Subcutaneous adipose tissue (tissue), 4 donors: ENCODE data around the gene CABYR. TPM values are rescaled to one million over a fixed set of nuclear protein-coding genes. Genes with fewer than 3 reads are reported as not detected.

Experiments used
- total RNA-seq, 4 donors: library from RNA; depleted of rRNA; stranded (reverse); fragments of >200 nt; gene quantifications; one replicate each; pipeline ENCODE4 v1.1.0, GENCODE V29; 2016
- TF ChIP-seq, protein P1 (sequence below): fragments of 450-650 bp; IDR thresholded peaks from one replicate; pipeline ENCODE4 v1.5.1; 2016; ENCODE audit warnings: low read depth, mild to moderate bottlenecking, control low read depth, antibody characterized with exemption, moderate library complexity

The CABYR gene
- total RNA-seq, 4 donors from 2014 or later = 0.22 to 2.2 (median 0.33) TPM; not detected in 1

DNA sequence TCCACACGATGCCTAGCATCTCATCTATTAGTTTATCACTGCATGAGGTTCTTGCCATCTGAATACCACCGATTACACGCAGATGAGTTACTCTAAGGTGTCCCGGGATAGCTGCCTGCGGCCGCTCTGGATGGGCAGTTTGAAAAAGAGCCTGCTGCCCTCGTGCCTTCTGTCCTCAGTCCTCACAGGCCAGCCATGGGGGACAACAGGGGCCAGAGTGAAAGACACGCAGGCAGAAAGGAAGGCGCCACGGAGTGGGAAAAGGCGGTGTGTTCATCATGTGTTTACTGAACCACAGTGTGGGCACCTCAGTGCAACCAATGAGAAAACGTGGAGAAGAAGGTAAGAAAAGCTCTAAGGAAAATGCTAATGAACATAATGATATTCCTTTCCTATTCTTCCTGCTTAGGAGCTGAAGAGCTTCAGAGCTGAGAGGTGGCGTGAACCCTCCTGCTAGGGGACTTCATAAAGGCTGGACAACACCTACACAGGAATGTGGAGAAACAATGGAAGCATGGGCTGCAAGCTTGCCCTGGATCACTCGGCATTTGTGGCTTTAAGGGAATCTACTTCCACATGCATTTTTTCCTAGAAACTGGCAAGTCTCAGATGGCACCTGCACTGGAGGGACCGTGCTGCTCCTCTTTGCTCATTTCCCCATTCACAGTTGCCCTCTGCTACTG, 50.9 kb downstream of the CABYR start:
- TF ChIP-seq, protein P1, sequence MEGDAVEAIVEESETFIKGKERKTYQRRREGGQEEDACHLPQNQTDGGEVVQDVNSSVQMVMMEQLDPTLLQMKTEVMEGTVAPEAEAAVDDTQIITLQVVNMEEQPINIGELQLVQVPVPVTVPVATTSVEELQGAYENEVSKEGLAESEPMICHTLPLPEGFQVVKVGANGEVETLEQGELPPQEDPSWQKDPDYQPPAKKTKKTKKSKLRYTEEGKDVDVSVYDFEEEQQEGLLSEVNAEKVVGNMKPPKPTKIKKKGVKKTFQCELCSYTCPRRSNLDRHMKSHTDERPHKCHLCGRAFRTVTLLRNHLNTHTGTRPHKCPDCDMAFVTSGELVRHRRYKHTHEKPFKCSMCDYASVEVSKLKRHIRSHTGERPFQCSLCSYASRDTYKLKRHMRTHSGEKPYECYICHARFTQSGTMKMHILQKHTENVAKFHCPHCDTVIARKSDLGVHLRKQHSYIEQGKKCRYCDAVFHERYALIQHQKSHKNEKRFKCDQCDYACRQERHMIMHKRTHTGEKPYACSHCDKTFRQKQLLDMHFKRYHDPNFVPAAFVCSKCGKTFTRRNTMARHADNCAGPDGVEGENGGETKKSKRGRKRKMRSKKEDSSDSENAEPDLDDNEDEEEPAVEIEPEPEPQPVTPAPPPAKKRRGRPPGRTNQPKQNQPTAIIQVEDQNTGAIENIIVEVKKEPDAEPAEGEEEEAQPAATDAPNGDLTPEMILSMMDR = no peak

GRCh38 chr18:24190590-24190989, 51.7 kb downstream of the CABYR start:
- TF ChIP-seq, protein P1 = no peak

DNA sequence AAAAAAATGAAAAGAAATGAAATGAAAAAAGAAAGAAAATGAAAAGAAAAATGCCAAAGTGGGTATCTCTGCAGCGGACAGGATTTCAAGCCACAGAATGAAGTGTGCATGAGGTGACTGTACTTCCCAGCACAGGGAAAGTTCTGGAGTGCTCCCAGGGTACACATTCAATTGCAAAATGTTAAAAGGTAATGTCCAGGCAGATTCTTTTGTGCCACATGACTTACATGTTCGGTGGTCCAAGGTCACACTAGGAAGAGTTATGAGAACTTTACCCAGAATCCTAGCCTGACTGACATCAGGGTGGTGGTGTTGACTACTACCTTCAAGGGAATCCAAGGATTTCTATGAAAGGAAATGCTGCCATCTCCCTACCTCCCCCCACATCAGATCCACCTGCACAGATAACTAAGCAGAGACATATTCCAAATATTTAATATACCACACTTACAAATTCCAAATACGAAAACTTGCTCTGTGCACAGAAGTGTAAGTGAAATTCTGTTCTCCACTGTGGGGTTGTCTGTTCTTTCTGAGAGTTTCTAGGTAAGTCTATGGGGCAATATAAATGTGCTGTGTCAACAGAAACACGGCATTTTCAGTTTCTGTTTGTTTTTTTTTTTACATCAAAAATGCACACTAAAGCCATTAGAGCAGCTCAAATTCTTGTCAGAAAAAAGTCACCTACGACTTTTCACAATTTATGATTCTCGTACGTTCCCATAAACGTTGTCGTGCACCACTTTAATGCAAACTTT, 56.6 kb downstream of the CABYR start:
- TF ChIP-seq, protein P1 = no peak

DNA sequence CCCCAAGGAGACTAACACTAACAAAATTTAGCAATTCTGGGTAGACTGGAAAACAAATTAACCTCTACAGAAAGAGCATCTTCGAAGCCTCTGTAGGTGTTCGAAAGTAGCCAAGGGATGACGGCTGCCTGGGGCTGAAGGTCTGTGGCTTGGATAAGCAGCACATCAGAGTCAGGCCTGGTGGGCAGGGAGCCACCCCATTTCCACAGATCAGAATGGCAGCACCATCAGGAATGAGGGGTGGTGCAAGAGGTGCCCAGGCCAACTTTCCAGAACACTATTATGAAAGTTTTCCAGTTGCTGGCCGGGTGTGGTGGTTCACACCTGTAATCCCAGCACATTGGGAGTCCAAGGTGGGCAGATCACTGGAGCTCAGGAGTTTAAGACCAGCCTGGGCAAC, 57.9 kb downstream of the CABYR start:
- TF ChIP-seq, protein P1 = no peak

GRCh38 chr18:24197412-24197811, 58.5 kb downstream of the CABYR start:
- TF ChIP-seq, protein P1 = no peak

- TF ChIP-seq, protein P1 = no peak
These were observed 59.6 kb downstream of the CABYR start for GRCh38 chr18:24198461-24198860.

DNA sequence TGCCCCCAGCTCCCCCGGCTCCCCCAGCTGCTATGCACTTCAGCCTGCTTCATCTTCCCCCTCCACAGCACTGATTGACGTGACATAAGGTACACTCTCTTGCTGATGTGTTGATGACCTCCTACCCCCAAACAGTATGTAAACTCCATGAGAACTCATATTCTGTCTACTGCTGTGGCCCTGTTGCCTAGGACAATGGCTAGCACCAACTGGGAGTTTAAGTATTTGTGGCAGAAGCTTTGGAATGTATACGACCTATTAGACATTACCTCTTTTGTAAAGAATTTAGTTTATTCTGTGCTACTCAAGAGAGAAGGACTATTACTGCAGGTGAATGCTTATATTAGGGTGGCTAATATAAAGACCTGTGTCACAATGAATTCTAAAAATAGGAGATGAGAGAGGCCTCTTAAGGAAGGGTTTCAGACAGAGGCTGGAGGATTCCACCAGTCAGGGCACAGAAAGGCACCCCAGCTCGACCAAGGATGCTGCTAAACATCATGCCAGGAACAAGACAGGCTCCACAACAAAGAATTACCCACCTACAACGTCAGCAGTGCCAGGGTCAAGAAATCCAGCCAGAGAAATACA, 60.6 kb downstream of the CABYR start:
- TF ChIP-seq, protein P1 = no peak
